Esophagus (tissue), 2 donors: ENCODE results near the gene KNDC1. TPM values are rescaled to one million over a fixed set of nuclear protein-coding genes. Genes with fewer than 3 reads are reported as not detected.
"Not testable (repeated sequence)": the region's sequence is repeated elsewhere in the genome, so short reads cannot be mapped to it uniquely, and the experiment has no call there.

Source experiments
- H3K27ac ChIP-seq, 2 donors: one replicate each; pipeline ENCODE4 v1.5.1; 2013; ENCODE audit warnings: low read depth in 2 of 2, mild to moderate bottlenecking in 2 of 2, inconsistent platforms in 1 of 2, low read length in 1 of 2, moderate library complexity in 1 of 2
- H3K27me3 ChIP-seq, 2 donors: one replicate each; pipeline ENCODE4 v1.6.1; 2013; ENCODE audit warnings: low read length in 2 of 2, control low read depth in 1 of 2, mild to moderate bottlenecking in 1 of 2; ENCODE audit not compliant: insufficient read depth in 2 of 2, control insufficient read depth in 1 of 2
- H3K36me3 ChIP-seq, 2 donors: one replicate each; pipeline ENCODE4 v1.6.1; 2013; ENCODE audit warnings: low read length in 1 of 2; ENCODE audit not compliant: control insufficient read depth in 2 of 2, insufficient read depth in 2 of 2
- H3K4me1 ChIP-seq, 2 donors: one replicate each; pipeline ENCODE4 v1.6.1; 2013; ENCODE audit warnings: low read length in 1 of 2; ENCODE audit not compliant: control insufficient read depth in 2 of 2, insufficient read depth in 2 of 2
- H3K4me3 ChIP-seq, 2 donors: one replicate each; pipeline ENCODE4 v1.5.1; 2013; ENCODE audit warnings: low read length in 2 of 2, mild to moderate bottlenecking in 2 of 2, low read depth in 1 of 2, moderate library complexity in 1 of 2
- H3K9me3 ChIP-seq, 2 donors: one replicate each; pipeline ENCODE4 v1.6.1; 2013; ENCODE audit warnings: mild to moderate bottlenecking in 2 of 2, low read depth in 1 of 2, low read length in 1 of 2, moderate library complexity in 1 of 2; ENCODE audit not compliant: control insufficient read depth in 2 of 2, insufficient read depth in 1 of 2
- WGBS, 2 donors: extraction: QIAGEN DNeasy Blood & Tissue Kit; methylation state at CpG; one replicate each; pipeline ENCODE4 v1.1.7; 2013; 5-methylcytosine and 5-hydroxymethylcytosine counted together
- polyA plus RNA-seq, 2 donors: library from polyadenylated mRNA; stranded (reverse); fragments of 200-250 nt; gene quantifications; one replicate each; pipeline ENCODE4 v1.2.3, GENCODE V29; 2013
- donor health status: healthy with polysubstance abuse.
- donor health status: Bipolar disorder and iron deficiency.

KNDC1 gene
- polyA plus RNA-seq, 2 donors, result 0.16 to 0.39 TPM

DNA sequence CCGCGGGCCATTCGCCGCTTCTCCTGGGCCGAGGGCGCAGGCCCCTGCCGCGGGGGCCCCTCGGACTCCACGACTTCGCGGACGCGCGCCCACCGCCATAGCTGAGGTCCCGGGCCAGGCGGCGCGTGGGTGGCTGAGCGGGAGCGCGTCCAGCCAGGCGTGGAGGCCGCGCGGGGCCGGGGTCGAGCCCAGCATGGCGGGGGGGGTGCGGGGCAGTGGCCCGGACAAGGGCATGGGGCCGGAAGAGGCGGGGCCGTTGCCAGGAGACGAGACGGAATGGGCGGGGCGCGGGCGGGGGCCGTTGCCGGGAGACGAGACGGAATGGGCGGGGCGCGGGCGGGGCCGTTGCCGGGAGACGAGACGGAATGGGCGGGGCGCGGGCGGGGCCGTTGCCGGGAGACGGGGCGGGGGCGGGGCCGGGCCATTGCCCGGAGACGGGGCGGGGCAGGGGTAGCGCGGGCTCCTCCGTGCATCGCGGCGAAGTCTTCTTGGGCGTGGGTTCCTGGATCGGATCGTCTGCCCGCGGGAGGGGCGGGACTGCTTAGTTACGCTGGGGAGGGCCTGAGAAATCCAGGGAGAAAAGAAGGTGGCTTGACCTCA is 101.8 kb downstream of the KNDC1 start:
- WGBS, 2 donors, result 1 to 2% methylated on average over 19 to 79 of the region's 79 CpGs
- Histone ChIP-seq H3K36me3 (peaks cover 0 to 2% of the 10 kb centered on the region in 2 donors), H3K27ac (peak overlapping the region; percentile 83 to 84), H3K9me3 (no peaks in the 10 kb centered on the region), H3K27me3 (no peaks in the 10 kb centered on the region), H3K4me3 (peak overlapping the region; percentile 66 to 68), H3K4me1 (peaks cover 9 to 50% of the 10 kb centered on the region in 2 donors)

DNA sequence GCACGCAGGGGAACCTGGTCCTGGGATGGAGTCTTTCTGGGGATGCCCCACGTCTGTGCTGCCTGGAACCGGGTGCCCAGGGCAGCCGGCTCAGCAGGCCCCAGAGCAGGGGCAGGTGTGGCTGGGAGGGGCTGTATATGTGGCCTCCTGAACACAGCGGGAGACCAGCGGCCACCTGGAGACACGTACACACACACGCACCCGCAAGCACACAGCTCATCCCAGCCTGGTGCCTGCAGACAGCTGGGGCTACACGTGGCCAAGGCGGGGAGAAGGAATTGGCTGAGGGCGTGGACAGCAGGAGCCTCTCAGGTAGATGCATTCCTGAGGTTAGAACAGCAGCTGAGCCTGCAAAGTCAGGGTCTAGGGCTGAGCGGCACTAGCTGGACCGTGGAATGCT is 102.7 kb downstream of the KNDC1 start:
- H3K27me3 ChIP-seq, result no peaks in the 10 kb centered on the region
- WGBS, 2 donors, result 72 to 73% methylated on average over 14 of the region's 14 CpGs
- peaks cover 9 to 45% of the 10 kb centered on the region in 2 donors for H3K4me1 ChIP-seq
- no peak overlapping the region for H3K4me3 ChIP-seq
- peak overlapping the region in 1 of 2 donors; percentile 63 for H3K27ac ChIP-seq
- H3K36me3 ChIP-seq, result peaks cover 0 to 2% of the 10 kb centered on the region in 2 donors
- no peaks in the 10 kb centered on the region for H3K9me3 ChIP-seq

DNA sequence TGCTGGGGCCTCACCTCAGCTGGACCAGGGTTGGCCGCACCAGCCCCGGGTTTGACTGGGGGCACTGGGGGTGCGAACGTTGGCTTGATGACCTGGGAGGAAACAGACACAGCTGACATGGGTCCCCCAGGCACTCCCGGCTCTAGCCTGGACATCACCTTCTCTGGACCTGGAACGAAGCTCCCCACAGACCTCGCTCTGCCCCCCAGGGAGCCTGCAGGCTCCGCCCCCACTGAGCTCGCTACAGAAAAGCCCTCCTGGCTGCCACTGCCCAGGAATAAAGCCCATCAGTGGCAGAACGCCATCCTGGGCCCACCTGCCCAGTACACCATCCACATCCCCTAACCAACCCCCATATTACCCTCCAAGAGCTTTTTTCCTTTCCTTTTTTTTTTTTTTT is 103.7 kb downstream of the KNDC1 start:
- no peaks in the 10 kb centered on the region for H3K9me3 ChIP-seq
- no peak overlapping the region for H3K4me3 ChIP-seq
- H3K27ac ChIP-seq, result no peak overlapping the region
- WGBS, 2 donors, result 88 to 92% methylated on average over 8 to 10 of the region's 10 CpGs
- H3K27me3 ChIP-seq, result no peaks in the 10 kb centered on the region
- peaks cover 0 to 2% of the 10 kb centered on the region in 2 donors for H3K36me3 ChIP-seq
- H3K4me1 ChIP-seq, result peaks cover 4 to 36% of the 10 kb centered on the region in 2 donors

DNA sequence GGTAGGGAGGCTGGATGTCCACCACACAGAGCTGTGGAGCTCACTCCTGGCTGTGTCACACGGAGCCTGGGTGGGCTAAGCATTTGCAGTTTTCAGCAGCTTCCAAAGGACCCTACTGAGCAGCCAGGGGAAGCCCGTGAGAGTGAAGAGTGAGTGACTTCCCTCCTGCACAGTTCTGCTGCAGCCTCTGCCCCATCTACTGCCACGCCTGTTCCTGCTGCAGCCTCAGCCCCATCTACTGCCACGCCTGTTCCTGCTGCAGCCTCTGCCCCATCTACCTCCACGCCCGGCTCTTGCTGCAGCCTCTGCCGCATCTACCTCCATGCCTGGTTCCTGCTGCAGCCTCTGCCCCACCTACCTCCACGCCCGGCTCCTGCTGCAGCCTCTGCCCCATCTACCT is 104.4 kb downstream of the KNDC1 start:
- Histone ChIP-seq H3K27me3 (no peaks in the 10 kb centered on the region), H3K36me3 (peaks cover 0 to 2% of the 10 kb centered on the region in 2 donors), H3K4me3 (no peak overlapping the region), H3K9me3 (no peaks in the 10 kb centered on the region), H3K4me1 (peaks cover 0 to 28% of the 10 kb centered on the region in 2 donors), H3K27ac (no peak overlapping the region)
- WGBS, 2 donors, result 36 to 47% methylated on average over 9 of the region's 9 CpGs

DNA sequence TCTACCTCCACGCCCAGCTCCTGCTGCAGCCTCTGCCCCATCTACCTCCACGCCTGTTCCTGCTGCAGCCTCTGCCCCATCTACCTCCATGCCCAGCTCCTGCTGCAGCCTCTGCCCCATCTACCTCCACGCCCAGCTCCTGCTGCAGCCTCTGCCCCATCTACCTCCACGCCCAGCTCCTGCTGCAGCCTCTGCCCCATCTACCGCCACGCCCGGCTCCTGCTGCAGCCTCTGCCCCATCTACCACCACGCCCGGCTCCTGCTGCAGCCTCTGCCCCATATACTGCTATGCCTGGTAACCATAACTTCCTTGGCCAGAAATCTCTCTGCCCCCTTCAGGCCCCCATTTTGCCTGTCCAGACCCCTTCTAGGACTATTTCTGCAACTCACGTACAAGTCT is 105.0 kb downstream of the KNDC1 start:
- not testable (repeated sequence) for H3K27me3 ChIP-seq, H3K27ac ChIP-seq, H3K9me3 ChIP-seq, H3K4me3 ChIP-seq, H3K36me3 ChIP-seq
- H3K4me1 ChIP-seq, result peaks cover 0 to 22% of the 10 kb centered on the region in 2 donors
- 67 to 78% methylated on average over 9 to 10 of the region's 10 CpGs for WGBS, 2 donors

DNA sequence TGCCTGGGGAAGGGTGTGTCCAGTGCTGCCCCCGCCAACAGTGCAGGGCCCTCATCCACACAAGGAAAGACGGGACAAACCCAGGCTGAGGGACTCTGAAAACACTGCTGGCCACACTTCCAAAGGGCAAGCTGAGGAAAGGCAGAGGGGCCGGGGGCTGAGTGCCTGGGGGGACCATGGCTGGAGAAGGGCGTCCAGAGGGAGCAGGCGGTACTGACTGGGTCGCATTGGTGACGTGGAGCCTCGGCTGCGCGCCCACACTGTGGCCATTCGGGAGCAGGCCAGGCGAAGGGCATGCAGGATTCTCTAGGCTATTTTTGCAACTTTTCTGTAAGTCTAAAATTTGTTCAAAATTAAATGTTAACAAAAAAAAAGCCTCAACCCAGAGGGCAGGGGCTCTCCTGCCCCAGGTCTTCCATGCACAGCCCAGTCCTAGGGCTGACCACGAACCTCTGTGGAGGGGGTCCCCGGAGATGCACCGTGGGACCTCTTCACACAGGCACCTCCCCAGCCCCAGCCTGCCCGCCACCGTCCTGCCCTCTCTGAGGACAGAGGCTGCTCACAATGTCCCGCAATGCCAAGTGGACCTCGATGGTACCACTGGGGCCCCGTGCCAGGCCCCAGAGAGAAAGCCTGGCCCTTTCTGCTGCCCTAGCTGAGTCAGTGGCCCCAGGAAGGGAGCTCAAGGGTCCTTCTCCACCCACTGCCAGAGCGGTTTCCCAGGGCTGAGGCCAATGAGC is 106.2 kb downstream of the KNDC1 start:
- 76 to 88% methylated on average over 21 of the region's 21 CpGs for WGBS, 2 donors
- peaks cover 0 to 13% of the 10 kb centered on the region in 2 donors for H3K4me1 ChIP-seq
- no peaks in the 10 kb centered on the region for H3K27me3 ChIP-seq
- H3K27ac ChIP-seq, result no peak overlapping the region
- no peak overlapping the region for H3K4me3 ChIP-seq
- H3K9me3 ChIP-seq, result no peaks in the 10 kb centered on the region
- H3K36me3 ChIP-seq, result peaks cover 0 to 8% of the 10 kb centered on the region in 2 donors

DNA sequence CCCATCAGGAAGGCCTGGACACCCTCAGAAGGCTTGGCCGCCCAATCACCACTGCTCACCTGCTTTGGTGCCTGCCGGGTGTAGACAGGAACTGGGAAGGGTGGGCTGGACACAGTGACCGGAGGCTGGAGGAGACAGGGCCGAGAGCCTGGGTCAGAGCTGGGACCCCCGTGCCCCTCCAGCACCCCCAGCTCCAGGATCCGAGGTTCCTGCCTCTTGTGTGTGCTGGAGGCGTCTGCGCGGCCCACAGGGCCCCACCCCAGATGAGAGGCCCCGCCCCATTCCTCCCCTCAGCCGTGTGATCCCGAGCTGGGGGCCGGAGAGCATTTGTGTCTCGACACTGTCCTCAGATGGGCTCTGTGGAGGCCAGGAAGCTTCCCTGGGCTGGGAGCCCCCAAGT is 107.3 kb downstream of the KNDC1 start:
- H3K36me3 ChIP-seq, result peaks cover 0 to 8% of the 10 kb centered on the region in 2 donors

DNA sequence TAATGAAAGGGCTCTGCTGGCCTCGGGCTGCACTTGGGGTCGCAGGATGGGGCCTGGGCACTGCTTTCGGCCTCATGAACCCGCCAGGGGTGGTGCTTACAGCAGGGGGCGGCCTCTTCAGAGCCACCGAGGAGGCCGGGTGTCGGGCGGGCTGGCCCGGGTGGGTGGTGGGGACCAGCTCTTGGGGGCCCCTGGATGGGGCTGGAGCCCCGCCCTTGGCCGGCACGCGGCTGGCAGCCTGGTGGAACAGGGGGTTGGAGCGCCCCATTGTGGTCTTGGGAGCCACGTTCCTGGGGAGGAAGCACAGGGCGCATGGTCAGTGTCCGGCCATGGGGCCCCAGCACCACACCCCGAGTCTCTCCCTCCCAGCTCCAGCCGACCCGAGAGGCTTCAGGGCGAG is 107.8 kb downstream of the KNDC1 start:
- no peaks in the 10 kb centered on the region for H3K27me3 ChIP-seq
- no peak overlapping the region for H3K4me3 ChIP-seq
- H3K4me1 ChIP-seq, result peaks cover 0 to 7% of the 10 kb centered on the region in 2 donors
- H3K36me3 ChIP-seq, result peaks cover 0 to 8% of the 10 kb centered on the region in 2 donors
- no peaks in the 10 kb centered on the region for H3K9me3 ChIP-seq
- 86 to 88% methylated on average over 17 to 22 of the region's 22 CpGs for WGBS, 2 donors
- no peak overlapping the region for H3K27ac ChIP-seq

More for the DNA sequence above, 107.3 kb downstream of the KNDC1 start:
- peaks cover 0 to 10% of the 10 kb centered on the region in 2 donors for H3K4me1 ChIP-seq
- no peaks in the 10 kb centered on the region for H3K27me3 ChIP-seq
- H3K9me3 ChIP-seq, result no peaks in the 10 kb centered on the region
- no peak overlapping the region for H3K27ac ChIP-seq
- H3K4me3 ChIP-seq, result no peak overlapping the region
- WGBS, 2 donors, result 76 to 81% methylated on average over 14 of the region's 14 CpGs

DNA sequence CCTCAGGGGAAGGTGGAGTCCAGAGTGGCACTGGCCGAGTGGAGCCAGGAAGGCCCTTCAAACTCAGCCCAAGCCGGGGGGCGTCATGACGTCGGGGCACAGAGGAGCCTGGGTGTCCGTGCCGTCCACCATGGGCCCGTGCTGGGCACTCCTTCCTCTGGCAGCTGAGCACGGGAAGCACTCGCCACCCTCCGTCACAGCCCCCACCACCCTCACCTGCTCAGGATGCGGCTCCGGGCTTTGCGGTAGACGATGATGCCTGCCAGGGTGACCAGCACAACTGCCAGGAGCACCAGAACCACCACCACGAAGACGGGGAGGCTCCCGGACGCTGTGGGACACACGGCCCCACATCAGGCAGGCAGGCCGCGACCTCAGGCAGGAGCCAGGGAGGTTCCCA is 108.5 kb downstream of the KNDC1 start:
- Histone ChIP-seq H3K9me3 (no peaks in the 10 kb centered on the region), H3K4me1 (peaks cover 0 to 3% of the 10 kb centered on the region in 2 donors), H3K4me3 (no peak overlapping the region), H3K36me3 (peaks cover 0 to 8% of the 10 kb centered on the region in 2 donors), H3K27me3 (no peaks in the 10 kb centered on the region), H3K27ac (no peak overlapping the region)
- WGBS, 2 donors, result 91 to 97% methylated on average over 19 to 22 of the region's 22 CpGs
